ENCODE results near the gene MACROD2. TPM values are rescaled to one million over a fixed set of nuclear protein-coding genes. Genes with fewer than 3 reads are reported as not detected.

The MACROD2 gene
- total RNA-seq, 1 experiment from 2014 or later: 3.7 TPM

- ChIA-PET POLR2A (no interaction called here), RAD21 (ENCODE audit: low non-redundant PET in 1 of 2, low total read pairs in 2 of 2, uncharacterized antibody in 2 of 2, unreplicated experiment in 2 of 2) (no interaction called here)
- intact Hi-C loops (cut with micrococcal nuclease): no loop called here
Measured at GRCh38 chr20:14935285-14935684, 940.0 kb downstream of the MACROD2 start.

GRCh38 chr20:14937021-14937420 lies 941.7 kb downstream of the MACROD2 start:
- H3K4me2 ChIP-seq (ENCODE audit: low read length): no peak overlapping the region
- no peak overlapping the region for H3K9ac ChIP-seq (ENCODE audit: low read length)
- no peaks in the 10 kb centered on the region for H3K4me1 ChIP-seq (ENCODE audit: control insufficient read depth in 1 of 2, insufficient read depth in 2 of 2, low read length in 2 of 2)
- H3K9me3 ChIP-seq (ENCODE audit: control insufficient read depth in 1 of 2, insufficient read depth in 1 of 2, low read depth in 1 of 2, low read length in 2 of 2): no peaks in the 10 kb centered on the region
- no peaks in the 10 kb centered on the region for H3K27me3 ChIP-seq (ENCODE audit: insufficient read depth, low read length)
- H3K36me3 ChIP-seq (ENCODE audit: control insufficient read depth in 1 of 2, insufficient read depth in 2 of 2, low read length in 2 of 2): no peaks in the 10 kb centered on the region
- H3K27ac ChIP-seq (ENCODE audit: low read depth, low read length): no peak overlapping the region
- RAD21 ChIA-PET (ENCODE audit: low non-redundant PET in 1 of 2, low total read pairs in 2 of 2, uncharacterized antibody in 2 of 2, unreplicated experiment in 2 of 2): no interaction called here
- no TSS peak for BruUV-seq (replicated peaks)
- no peaks in the 10 kb centered on the region for H4K20me1 ChIP-seq (ENCODE audit: insufficient read depth)
- DNase-seq (ENCODE audit: low read depth, low spot score) (no peak), ATAC-seq (no peak)
- H3K4me3 ChIP-seq (replicated peaks in 1 of 2; ENCODE audit: low read depth in 1 of 2, low read length in 2 of 2): no peak overlapping the region
- POLR2A ChIA-PET: no interaction called here
- H2AFZ ChIP-seq (ENCODE audit: low read depth, low read length, poor library complexity, severe bottlenecking): no peak overlapping the region
- CTCF ChIA-PET: no interaction called here
- H3K9me2 ChIP-seq (ENCODE audit: insufficient read depth): no peaks in the 10 kb centered on the region
- intact Hi-C loops (cut with micrococcal nuclease): no loop called here
- TF ChIP-seq ZBTB33 (IDR thresholded peaks at IDR 0.05; ENCODE audit: extremely low read depth, insufficient replicate concordance, low read length) (no peak), ELF1 (IDR thresholded peaks at IDR 0.05; ENCODE audit: borderline replicate concordance, low read depth) (no peak), FOSL1 (IDR thresholded peaks at IDR 0.05; ENCODE audit: low read depth) (no peak), ATF3 (IDR thresholded peaks at IDR 0.05) (no peak), ZFX (IDR thresholded peaks at IDR 0.05) (no peak), SRF (IDR thresholded peaks at IDR 0.05; ENCODE audit: low read depth) (no peak), SP1 (IDR thresholded peaks at IDR 0.05; ENCODE audit: low read depth) (no peak), CTCF (IDR thresholded peaks at IDR 0.05 in 2 of 3, conservative IDR thresholded peaks at IDR 0.05 in 1 of 3; ENCODE audit: borderline replicate concordance in 1 of 3, insufficient read depth in 1 of 3, low read depth in 2 of 3, low read length in 2 of 3) (no peak), REST (IDR thresholded peaks at IDR 0.05; ENCODE audit: low read depth) (no peak), EZH2 (IDR thresholded peaks at IDR 0.05) (no peak)
- H3K79me2 ChIP-seq (ENCODE audit: insufficient read depth, low read length): no peaks in the 10 kb centered on the region

More at GRCh38 chr20:14935285-14935684, 940.0 kb downstream of the MACROD2 start:
- CTCF ChIA-PET: no interaction called here
- no peaks in the 10 kb centered on the region for H3K4me1 ChIP-seq (ENCODE audit: control insufficient read depth in 1 of 2, insufficient read depth in 2 of 2, low read length in 2 of 2)
- H3K9ac ChIP-seq (ENCODE audit: low read length): no peak overlapping the region
- no peaks in the 10 kb centered on the region for H3K9me3 ChIP-seq (ENCODE audit: control insufficient read depth in 1 of 2, insufficient read depth in 1 of 2, low read depth in 1 of 2, low read length in 2 of 2)
- no peak for DNase-seq (ENCODE audit: low read depth, low spot score)
- no peak overlapping the region for H2AFZ ChIP-seq (ENCODE audit: low read depth, low read length, poor library complexity, severe bottlenecking)
- no peak for ATAC-seq
- no peaks in the 10 kb centered on the region for H3K36me3 ChIP-seq (ENCODE audit: control insufficient read depth in 1 of 2, insufficient read depth in 2 of 2, low read length in 2 of 2)
- no peaks in the 10 kb centered on the region for H3K79me2 ChIP-seq (ENCODE audit: insufficient read depth, low read length)
- TF ChIP-seq RAD21 (IDR thresholded peaks at IDR 0.05; ENCODE audit: low read depth): no peak
- H4K20me1 ChIP-seq (ENCODE audit: insufficient read depth): no peaks in the 10 kb centered on the region
- no TSS peak for BruUV-seq (replicated peaks)
- no peak overlapping the region for H3K4me3 ChIP-seq (replicated peaks in 1 of 2; ENCODE audit: low read depth in 1 of 2, low read length in 2 of 2)
- no peak overlapping the region for H3K4me2 ChIP-seq (ENCODE audit: low read length)
- no peak overlapping the region for H3K27ac ChIP-seq (ENCODE audit: low read depth, low read length)
- H3K27me3 ChIP-seq (ENCODE audit: insufficient read depth, low read length): no peaks in the 10 kb centered on the region
- H3K9me2 ChIP-seq (ENCODE audit: insufficient read depth): no peaks in the 10 kb centered on the region

Data from HCT116 (cell line).